ENCODE measurements around the gene HLA-DQB2. TPM values are rescaled to one million over a fixed set of nuclear protein-coding genes. Genes with fewer than 3 reads are reported as not detected.

The HLA-DQB2 gene
- total and polyA plus RNA-seq, 2 of the 8 experiments (the other 6 are each of a cell fraction or from before 2014, with no cell fraction given) = not detected

- CTCF ChIA-PET (ENCODE audit: partially characterized antibody) = interaction anchor here (0.5 kb wide), 1 partner anchor 9 kb away, joined by 3 read pairs; no protein-coding TSS in a partner anchor
- TF ChIP-seq YY1 (IDR thresholded peaks at IDR 0.05; ENCODE audit: low read depth, low read length) = no peak
- no peak for TF ChIP-seq SIX5 (IDR thresholded peaks at IDR 0.05; ENCODE audit: low read depth, low read length)
- no peak for TF ChIP-seq CEBPB (IDR thresholded peaks at IDR 0.05; ENCODE audit: low read depth, low read length)
- no peak for TF ChIP-seq HDAC2 (IDR thresholded peaks at IDR 0.05; ENCODE audit: borderline replicate concordance in 1 of 2, low read depth in 2 of 2, low read length in 2 of 2)
- no peak for TF ChIP-seq BRCA1 (IDR thresholded peaks at IDR 0.05; ENCODE audit: low read depth, low read length)
- TF ChIP-seq GABPA (IDR thresholded peaks at IDR 0.05; ENCODE audit: borderline replicate concordance, insufficient read depth, low read length) = no peak
- TF ChIP-seq EGR1 (IDR thresholded peaks at IDR 0.05; ENCODE audit: borderline replicate concordance, low read depth, low read length) = no peak
- TF ChIP-seq ATF2 (IDR thresholded peaks at IDR 0.05; ENCODE audit: low read length) = no peak
- no peak for TF ChIP-seq GTF2F1 (IDR thresholded peaks at IDR 0.05; ENCODE audit: borderline replicate concordance, low read depth, low read length)
- no peak for TF ChIP-seq TBP (IDR thresholded peaks at IDR 0.05; ENCODE audit: low read depth, low read length)
Measured at GRCh38 chr6:32741031-32741960, 22.0 kb downstream of the HLA-DQB2 start, which contains the start of gene HLA-DQA2. HLA-DQA2 (plus strand) TSS chr6:32741391; CDS start chr6:32741444, 53 bp downstream.

More at GRCh38 chr6:32741031-32741960, 22.0 kb downstream of the HLA-DQB2 start, which contains the start of gene HLA-DQA2:
- Histone ChIP-seq H3K18ac (ENCODE audit: extremely low read depth, low read length) (no peak within 1 kb of the TSS; the same call in 1 of the 2 replicates), H3K14ac (ENCODE audit: insufficient read length) (no peak within 1 kb of the TSS), H3K23ac (ENCODE audit: insufficient read length) (no peak within 1 kb of the TSS), H3K4ac (replicated peaks; ENCODE audit: insufficient read length, low read depth, low read length) (no peak within 1 kb of the TSS), H3K27ac (ENCODE audit: low read depth, low read length) (no peak within 1 kb of the TSS), H3K27me3 (replicated peaks in 1 of 4; ENCODE audit: control insufficient read depth in 3 of 4, extremely low read depth in 1 of 4, insufficient read depth in 3 of 4, low read length in 3 of 4) (no peaks in the 10 kb centered on the region), H3K79me1 (ENCODE audit: low read depth, low read length) (no peaks in the 10 kb centered on the region), H2BK12ac (ENCODE audit: low read depth, low read length) (no peak within 1 kb of the TSS), H4K5ac (ENCODE audit: insufficient read length, low read depth, low read length) (no peak within 1 kb of the TSS), H3K56ac (replicated peaks; ENCODE audit: insufficient read length, low read depth, low read length) (no peak within 1 kb of the TSS), H2BK15ac (ENCODE audit: low read length) (no peak within 1 kb of the TSS), H3K9me3 (ENCODE audit: insufficient read depth in 2 of 2, low read depth in 1 of 2, low read length in 1 of 2) (no peaks in the 10 kb centered on the region), H4K20me1 (replicated peaks in 1 of 2; ENCODE audit: control insufficient read depth in 1 of 2, insufficient read depth in 2 of 2, low read length in 2 of 2) (no peaks in the 10 kb centered on the region), H2BK120ac (replicated peaks; ENCODE audit: low read depth, low read length) (no peak within 1 kb of the TSS), H3K79me2 (ENCODE audit: control insufficient read depth in 1 of 2, insufficient read depth in 2 of 2, low read length in 2 of 2) (no peaks in the 10 kb centered on the region), H3K4me1 (replicated peaks in 1 of 4; ENCODE audit: control insufficient read depth in 3 of 4, insufficient read depth in 4 of 4, low read length in 3 of 4) (no peaks in the 10 kb centered on the region), H3K36me3 (ENCODE audit: control insufficient read depth in 2 of 4, insufficient read depth in 4 of 4, low read length in 3 of 4) (no peaks in the 10 kb centered on the region), H3K4me3 (ENCODE audit: extremely low read depth in 1 of 4, insufficient read depth in 2 of 4, low read depth in 3 of 4, low read length in 4 of 4) (no peak within 1 kb of the TSS), H4K91ac (replicated peaks; ENCODE audit: insufficient read length, low read length) (no peak within 1 kb of the TSS), H2AFZ (ENCODE audit: low read length) (no peak within 1 kb of the TSS), H4K8ac (ENCODE audit: extremely low read depth, insufficient read depth, low read length) (no peak within 1 kb of the TSS), H3K23me2 (ENCODE audit: low read depth, low read length) (no peaks in the 10 kb centered on the region), H2AK5ac (ENCODE audit: low read depth, low read length) (no peak within 1 kb of the TSS), H2BK5ac (ENCODE audit: low read depth, low read length) (no peak within 1 kb of the TSS), H3K9ac (replicated peaks in 1 of 4; ENCODE audit: extremely low read depth in 1 of 4, low read depth in 3 of 4, low read length in 3 of 4) (no peak within 1 kb of the TSS), H3K4me2 (ENCODE audit: insufficient read depth in 1 of 2, low read depth in 2 of 2, low read length in 2 of 2) (no peak within 1 kb of the TSS), H2BK20ac (ENCODE audit: low read length) (no peak within 1 kb of the TSS)
- DNase-seq (ENCODE audit: low read depth in 1 of 2, low spot score in 2 of 2) (no peak), FAIRE-seq (no peak)
- WGBS, 2 experiments (ENCODE audit: extremely low coverage in 1 of 2, insufficient coverage in 1 of 2, insufficient read length in 1 of 2, insufficient replicate concordance in 2 of 2, low coverage in 1 of 2, low lambda C conversion rate in 2 of 2, missing lambda C conversion rate in 1 of 2) = 79% methylated on average over 7 of the region's 7 CpGs; no CpG with 5 or more reads in 1 of the 2 experiments
- POLR2A ChIA-PET (ENCODE audit: partially characterized antibody) = no interaction called here
